Naive B cell (primary cell): ENCODE results near the gene SPTBN5. TPM values are rescaled to one million over a fixed set of nuclear protein-coding genes. Genes with fewer than 3 reads are reported as not detected.

Experiments
- ATAC-seq, 2 donors: fragments of 150-1000 bp; cut with Tn5 transposase; 2 replicates each; pipeline ENCODE4 v1.10.0; 2021; ENCODE audit warnings: low read depth in 2 of 2, mild to moderate bottlenecking in 2 of 2, moderate library complexity in 2 of 2
- DNase-seq: peaks from one replicate; pipeline ENCODE4 v3.0.0; 2022
- H3K27ac Mint-ChIP-seq, 6 donors: one replicate each; pipeline ENCODE4 v1.8.0; 2020 to 2022; ENCODE audit warnings: mild to moderate bottlenecking in 6 of 6, mixed read lengths in 6 of 6, moderate library complexity in 5 of 6, inconsistent platforms in 2 of 6
- H3K27me3 Mint-ChIP-seq, 3 donors: one replicate each; pipeline ENCODE4 v1.8.0; 2021 to 2022; ENCODE audit warnings: mixed read lengths in 3 of 3, mild to moderate bottlenecking in 1 of 3
- H3K36me3 Mint-ChIP-seq, 2 donors: one replicate each; pipeline ENCODE4 v1.8.0; 2020 to 2022; ENCODE audit warnings: mixed read lengths in 2 of 2, inconsistent platforms in 1 of 2, mild to moderate bottlenecking in 1 of 2
- H3K4me1 Mint-ChIP-seq, 3 donors: one replicate each; pipeline ENCODE4 v1.8.0; 2020 to 2022; ENCODE audit warnings: mixed read lengths in 3 of 3, inconsistent platforms in 1 of 3, mild to moderate bottlenecking in 1 of 3, moderate library complexity in 1 of 3
- H3K4me3 Mint-ChIP-seq, 8 donors: one replicate each; pipeline ENCODE4 v1.8.0; 2020 to 2022; ENCODE audit warnings: mild to moderate bottlenecking in 8 of 8, mixed read lengths in 8 of 8, moderate library complexity in 8 of 8, inconsistent platforms in 2 of 8
- H3K9me3 Mint-ChIP-seq, 7 donors: one replicate each; pipeline ENCODE4 v1.8.0; 2020 to 2022; ENCODE audit warnings: mixed read lengths in 7 of 7, mild to moderate bottlenecking in 5 of 7, inconsistent platforms in 2 of 7, moderate library complexity in 1 of 7
- polyA plus RNA-seq, 6 donors: library from polyadenylated mRNA; unstranded; fragments of 300-500 nt; fragmentation: Illumina TruSeq; gene quantifications; one replicate each; pipeline ENCODE4 v1.2.3, GENCODE V29; 2021; ENCODE audit warnings: low read depth in 6 of 6

The SPTBN5 gene
- polyA plus RNA-seq = not detected

DNA sequence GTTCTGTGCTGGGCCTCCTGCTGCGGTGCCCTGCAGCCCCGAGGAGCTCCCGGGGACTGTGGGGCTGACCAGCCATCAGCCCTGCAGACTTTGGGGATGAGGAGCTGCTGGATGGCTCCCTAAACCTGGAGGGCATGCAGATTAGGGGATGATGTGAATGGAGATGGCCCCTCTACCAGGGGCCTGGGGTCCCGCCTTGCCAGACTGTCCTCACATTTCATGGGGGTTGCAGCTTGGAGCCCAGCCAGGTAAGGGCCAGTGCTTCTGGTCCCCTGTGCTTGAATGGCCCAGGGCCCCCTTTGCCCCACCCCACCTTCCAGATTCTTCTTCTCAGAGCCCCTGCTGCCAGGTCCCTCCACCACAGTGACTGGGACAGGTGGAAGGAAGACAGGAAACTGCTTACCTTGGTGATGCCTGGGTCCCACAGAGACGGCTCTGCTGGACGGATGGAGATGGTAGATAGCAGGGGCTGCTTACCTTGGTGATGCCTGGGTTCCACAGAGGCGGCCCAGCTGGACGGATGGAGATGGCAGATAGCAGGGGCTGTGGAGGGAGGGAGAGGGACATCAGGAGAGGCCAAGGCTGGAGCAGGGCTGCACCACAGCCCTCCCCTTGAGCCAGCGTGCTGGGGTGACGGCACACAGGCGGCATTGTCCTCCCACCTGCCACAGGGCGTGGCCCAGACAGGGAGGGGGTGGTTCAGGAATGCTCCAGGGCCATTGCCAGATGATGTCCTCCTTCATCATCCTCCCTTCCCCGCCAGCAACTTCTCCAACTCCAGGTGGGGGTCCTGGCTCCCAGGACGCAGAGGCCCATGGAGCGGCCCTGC, at the start of gene SPTBN5:
SPTBN5 (minus strand) TSS at position 632 of the 829 bp plus-strand sequence; CDS start at position 76, 556 bp downstream.
- H3K9me3 Mint-ChIP-seq = peaks cover 0 to 4% (median 0%) of the 10 kb centered on the region in 7 donors
- ATAC-seq (no peak), DNase-seq (no peak)
- peak within 1 kb of the TSS; percentile 49 to 96 (median 92) for H3K27ac Mint-ChIP-seq
- H3K27me3 Mint-ChIP-seq = no peaks in the 10 kb centered on the region
- peaks cover 33 to 61% (median 60%) of the 10 kb centered on the region in 3 donors for H3K4me1 Mint-ChIP-seq
- peak within 1 kb of the TSS; percentile 55 to 89 (median 81) for H3K4me3 Mint-ChIP-seq
- no peaks in the 10 kb centered on the region for H3K36me3 Mint-ChIP-seq

DNA sequence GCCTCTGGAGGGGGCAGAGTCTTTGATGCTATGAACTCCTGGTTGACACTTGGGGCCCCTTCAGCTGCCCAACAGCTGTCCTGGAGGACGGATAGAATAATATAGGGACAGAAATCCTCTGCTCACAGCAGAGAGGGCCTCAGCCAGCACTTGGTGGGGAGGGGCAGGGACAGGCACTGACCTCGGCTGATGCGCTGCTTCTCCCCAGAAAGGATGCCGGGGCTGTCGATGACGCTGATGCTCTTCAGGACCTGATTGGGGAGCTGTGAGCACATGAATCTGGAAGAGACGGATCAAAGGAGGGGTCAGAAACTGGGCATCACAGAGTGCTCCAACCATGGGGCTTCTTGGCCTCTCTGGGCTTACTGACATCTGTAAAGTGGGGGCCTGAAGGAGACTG, 49.0 kb upstream of the SPTBN5 start:
- H3K4me1 Mint-ChIP-seq = peaks cover 0 to 5% (median 0%) of the 10 kb centered on the region in 3 donors
- ATAC-seq = no peak

DNA sequence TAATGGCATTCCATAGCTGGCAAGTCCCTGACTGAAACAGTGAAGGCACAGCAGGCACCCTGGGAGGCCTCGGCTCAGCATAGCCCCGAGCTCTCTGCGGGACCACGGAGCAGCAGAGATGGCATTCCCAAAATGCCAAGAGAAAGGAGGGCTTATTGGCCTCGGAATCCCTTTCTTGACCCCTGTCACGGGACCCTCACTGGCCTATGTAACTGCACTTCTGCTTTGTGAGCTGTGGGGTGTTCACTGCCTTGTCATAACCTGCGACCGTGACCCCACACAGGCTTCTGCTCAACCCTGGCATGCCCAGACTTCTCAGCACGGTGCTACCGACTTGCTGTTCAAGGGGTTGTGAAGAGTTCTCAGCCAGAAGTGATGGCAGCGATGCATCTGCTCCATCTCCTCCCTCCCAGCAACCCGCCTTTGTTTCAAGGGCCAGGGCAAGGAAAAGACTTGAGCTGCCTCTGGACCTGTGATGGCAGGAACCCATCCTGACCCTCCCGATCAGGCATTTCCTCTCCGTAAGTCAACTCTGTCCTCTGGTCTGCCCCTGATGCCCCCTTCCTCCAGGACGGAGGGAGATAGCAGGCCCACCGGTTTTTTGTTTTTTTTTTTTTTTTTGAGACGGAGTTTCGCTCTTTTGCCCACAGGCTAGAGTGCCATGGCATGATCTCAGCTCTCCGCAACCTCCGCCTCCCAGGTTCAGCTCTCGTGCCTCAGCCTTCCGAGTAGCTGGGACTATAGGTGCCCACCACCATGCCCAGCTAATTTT, 48.0 kb upstream of the SPTBN5 start:
- Mint-ChIP-seq H3K36me3 (peaks cover 0 to 17% of the 10 kb centered on the region in 2 donors), H3K9me3 (no peaks in the 10 kb centered on the region), H3K27me3 (no peaks in the 10 kb centered on the region), H3K4me1 (peaks cover 9 to 12% (median 10%) of the 10 kb centered on the region in 3 donors), H3K27ac (peak overlapping the region in 1 of 6 donors; percentile 29), H3K4me3 (no peak overlapping the region)
- no peak for ATAC-seq
- DNase-seq = no peak

More for the DNA sequence above, 49.0 kb upstream of the SPTBN5 start:
- Mint-ChIP-seq H3K36me3 (peaks cover 0 to 17% of the 10 kb centered on the region in 2 donors), H3K27me3 (no peaks in the 10 kb centered on the region), H3K27ac (peak overlapping the region in 2 of 6 donors; percentile 29 to 33), H3K4me3 (no peak overlapping the region), H3K9me3 (no peaks in the 10 kb centered on the region)
- no peak for DNase-seq

DNA sequence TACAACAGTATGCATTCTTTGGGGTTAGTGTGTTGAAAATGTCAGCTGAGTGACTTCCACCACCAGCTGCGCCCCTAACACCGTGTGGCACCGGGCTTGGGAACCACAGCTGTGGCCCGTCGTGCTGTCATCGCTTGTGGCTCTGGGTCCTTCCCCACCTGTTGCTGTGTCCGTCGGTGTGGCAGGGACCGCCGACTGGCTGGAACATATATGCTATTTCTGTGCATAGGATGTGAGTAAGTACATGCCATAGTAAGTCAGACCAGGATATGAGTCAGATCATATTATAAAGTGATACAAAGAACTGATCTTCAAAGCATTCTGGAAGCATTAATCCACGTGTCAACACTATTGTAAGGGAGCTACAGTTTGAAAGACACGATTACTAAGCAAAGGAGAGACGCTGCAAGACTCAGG, 46.6 kb upstream of the SPTBN5 start:
- peaks cover 13 to 24% (median 22%) of the 10 kb centered on the region in 3 donors for H3K4me1 Mint-ChIP-seq
- H3K27ac Mint-ChIP-seq = peak overlapping the region in 3 of 6 donors; percentile 0 to 12 (median 5)
- no peaks in the 10 kb centered on the region for H3K9me3 Mint-ChIP-seq
- H3K4me3 Mint-ChIP-seq = no peak overlapping the region
- H3K27me3 Mint-ChIP-seq = no peaks in the 10 kb centered on the region
- peaks cover 0 to 17% of the 10 kb centered on the region in 2 donors for H3K36me3 Mint-ChIP-seq
- ATAC-seq (no peak), DNase-seq (no peak)

DNA sequence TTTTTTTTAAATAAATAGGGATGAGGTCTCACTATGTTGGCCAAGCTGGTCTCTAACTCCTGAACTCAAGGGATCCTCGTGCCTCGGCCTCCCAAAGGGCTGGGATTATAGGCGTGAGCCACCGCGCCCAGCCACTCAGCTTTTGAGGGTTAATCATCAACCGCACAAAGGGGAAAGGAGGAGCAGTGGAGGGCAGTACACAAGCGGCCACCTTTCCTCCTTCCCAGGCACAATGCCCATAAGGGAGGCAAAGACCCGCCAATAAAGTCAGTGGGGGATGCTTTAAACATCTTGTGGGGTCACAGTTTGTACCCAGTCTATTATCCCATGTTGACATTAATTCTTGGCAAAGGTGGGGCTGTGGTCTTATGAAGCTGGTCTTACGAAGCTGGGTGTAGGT, 46.1 kb upstream of the SPTBN5 start:
- DNase-seq (no peak), ATAC-seq (no peak)
- Mint-ChIP-seq H3K4me3 (no peak overlapping the region), H3K4me1 (peaks cover 17 to 28% (median 27%) of the 10 kb centered on the region in 3 donors), H3K36me3 (peaks cover 0 to 17% of the 10 kb centered on the region in 2 donors), H3K27ac (no peak overlapping the region), H3K27me3 (no peaks in the 10 kb centered on the region), H3K9me3 (no peaks in the 10 kb centered on the region)

DNA sequence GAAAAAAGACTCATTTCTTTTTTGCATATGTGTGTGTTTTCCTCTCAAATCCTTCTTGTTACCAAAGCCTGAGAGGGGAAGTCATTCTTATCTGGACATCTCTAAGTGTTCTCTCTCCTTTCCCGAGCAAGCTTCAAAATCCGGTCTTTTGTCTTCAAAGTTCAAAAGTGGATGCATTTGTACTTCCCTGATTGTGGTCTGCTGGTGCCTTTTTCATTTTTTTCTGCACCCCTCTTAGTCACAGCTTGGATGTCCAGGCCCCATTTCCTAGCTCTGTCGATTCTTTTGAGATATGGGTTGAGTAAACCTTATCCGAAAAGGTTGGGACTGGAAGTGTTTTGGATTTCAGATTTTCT, 43.7 kb upstream of the SPTBN5 start:
- ATAC-seq (no peak), DNase-seq (no peak)
- H3K27me3 Mint-ChIP-seq = no peaks in the 10 kb centered on the region
- peak overlapping the region in 1 of 8 donors; percentile 69 for H3K4me3 Mint-ChIP-seq
- H3K4me1 Mint-ChIP-seq = peaks cover 27 to 49% (median 35%) of the 10 kb centered on the region in 3 donors
- H3K36me3 Mint-ChIP-seq = peaks cover 0 to 12% of the 10 kb centered on the region in 2 donors
- H3K27ac Mint-ChIP-seq = peak overlapping the region; percentile 66 to 95 (median 88)
- no peaks in the 10 kb centered on the region for H3K9me3 Mint-ChIP-seq

DNA sequence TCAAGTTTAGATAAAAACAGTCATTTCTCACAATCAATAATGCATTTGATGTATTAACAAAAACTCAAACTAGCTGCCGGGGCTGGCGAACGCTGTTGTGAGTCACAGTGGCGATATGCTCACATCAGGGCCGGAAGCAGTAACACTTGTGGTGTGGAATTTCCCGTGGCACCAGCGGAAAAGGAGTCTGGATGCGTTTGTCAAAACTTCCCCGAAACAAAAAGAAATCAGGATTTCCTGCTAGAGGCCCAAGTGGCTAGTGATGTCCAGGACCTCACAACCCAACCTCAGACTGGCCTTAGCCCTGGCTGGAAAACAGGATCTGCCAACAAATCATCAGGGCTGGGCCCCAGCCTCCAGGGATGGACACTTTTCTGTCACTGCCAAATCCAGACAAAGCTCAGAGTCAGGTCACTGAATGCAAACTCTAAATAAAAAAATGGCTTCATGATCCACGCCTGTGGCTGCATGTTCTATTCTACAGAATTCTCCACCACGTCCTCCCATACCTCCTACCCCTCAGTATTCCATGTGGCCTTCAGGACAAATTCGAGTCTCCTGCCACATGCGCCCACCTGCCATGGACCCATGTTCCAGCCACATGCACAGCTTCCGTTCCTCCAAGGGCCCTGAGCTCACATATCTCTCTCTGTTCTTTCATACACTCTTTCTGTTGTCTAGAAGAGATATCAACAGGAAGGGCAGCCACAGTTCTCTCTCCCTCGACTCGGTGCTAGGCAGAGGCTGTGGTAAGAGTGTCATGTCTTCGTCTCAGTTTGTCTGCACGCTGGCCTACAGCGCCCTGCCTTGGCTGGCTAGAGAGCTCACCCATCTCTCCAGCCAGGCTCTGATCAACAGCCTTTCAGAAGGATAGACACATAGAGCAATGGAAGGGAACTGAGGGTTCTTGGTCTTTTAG, 43.1 kb upstream of the SPTBN5 start:
- Mint-ChIP-seq H3K36me3 (peaks cover 0 to 10% of the 10 kb centered on the region in 2 donors), H3K4me3 (peak overlapping the region in 3 of 8 donors; percentile 29 to 74 (median 69)), H3K27ac (peak overlapping the region; percentile 66 to 95 (median 87)), H3K27me3 (no peaks in the 10 kb centered on the region), H3K4me1 (peaks cover 27 to 49% (median 35%) of the 10 kb centered on the region in 3 donors), H3K9me3 (no peaks in the 10 kb centered on the region)
- ATAC-seq = peak; percentile 65 to 67
- no peak for DNase-seq

DNA sequence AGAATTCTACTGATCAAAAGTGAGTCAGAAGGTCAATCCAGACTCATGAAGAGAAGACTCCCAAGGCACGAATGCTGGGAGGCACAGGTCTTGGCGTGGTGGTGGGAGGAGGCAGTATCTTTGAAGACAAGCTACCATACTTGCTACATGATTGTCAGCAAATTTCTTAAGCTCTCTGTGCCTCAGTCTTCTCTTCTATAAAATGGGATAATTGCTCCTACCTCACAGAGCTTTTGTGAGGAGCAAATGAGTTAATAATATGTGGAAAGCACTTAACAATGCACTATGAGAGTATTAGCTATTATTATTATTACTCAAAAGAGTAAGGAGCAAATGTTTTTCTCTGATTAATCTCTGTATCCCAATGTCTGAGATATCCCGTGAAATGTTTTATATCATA, 42.3 kb upstream of the SPTBN5 start:
- Mint-ChIP-seq H3K4me1 (peaks cover 27 to 49% (median 35%) of the 10 kb centered on the region in 3 donors), H3K27me3 (no peaks in the 10 kb centered on the region), H3K9me3 (no peaks in the 10 kb centered on the region), H3K4me3 (no peak overlapping the region), H3K36me3 (peaks cover 0 to 9% of the 10 kb centered on the region in 2 donors), H3K27ac (peak overlapping the region in 5 of 6 donors; percentile 82 to 99 (median 95))
- ATAC-seq (no peak), DNase-seq (no peak)

DNA sequence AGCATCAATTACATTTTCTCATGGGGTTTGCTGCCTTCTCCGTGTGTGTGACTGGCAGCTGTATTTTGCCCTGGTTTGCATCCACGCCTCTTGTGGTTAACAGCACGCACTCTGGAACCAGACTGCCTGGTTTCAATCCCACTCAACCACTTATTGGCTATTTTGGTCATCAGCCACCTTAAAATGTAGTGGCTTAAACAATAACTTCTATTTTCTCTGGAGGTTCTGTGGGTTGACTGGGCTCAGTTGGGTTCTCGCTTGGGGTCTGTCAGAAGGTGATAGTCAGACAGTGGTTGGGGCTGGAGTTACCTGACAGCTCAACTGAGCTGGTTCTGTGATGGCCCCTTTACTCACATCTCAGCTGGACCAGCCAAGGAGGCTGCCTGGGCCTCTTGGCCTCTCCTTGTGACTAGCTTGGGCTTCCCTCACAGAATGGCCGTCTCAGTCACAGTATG, 41.7 kb upstream of the SPTBN5 start:
- Mint-ChIP-seq H3K27ac (peak overlapping the region; percentile 46 to 99 (median 90)), H3K9me3 (no peaks in the 10 kb centered on the region), H3K4me1 (peaks cover 27 to 50% (median 35%) of the 10 kb centered on the region in 3 donors), H3K36me3 (peaks cover 0 to 4% of the 10 kb centered on the region in 2 donors), H3K27me3 (no peaks in the 10 kb centered on the region), H3K4me3 (peak overlapping the region in 3 of 8 donors; percentile 0 to 84 (median 29))
- no peak for DNase-seq
- ATAC-seq = no peak

DNA sequence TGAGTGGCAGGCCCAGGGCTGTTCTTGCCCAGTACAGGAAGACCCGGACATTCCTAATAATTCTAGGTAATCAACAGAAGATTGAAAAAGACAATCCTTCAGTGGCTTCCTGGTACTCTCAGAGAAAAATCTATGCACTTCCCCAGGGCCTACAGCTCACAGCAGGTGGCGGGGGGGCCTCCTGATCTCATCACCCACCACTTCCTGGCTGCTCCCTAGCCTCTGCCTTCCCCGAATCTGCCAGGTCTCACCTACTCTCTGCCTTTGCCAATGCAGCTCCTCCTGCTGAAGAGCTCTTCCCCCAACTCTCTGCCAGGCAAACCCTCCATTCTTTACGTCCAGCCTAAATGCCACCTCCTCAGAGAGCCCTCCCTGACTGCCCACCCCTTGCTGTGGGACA, 41.0 kb upstream of the SPTBN5 start:
- H3K27me3 Mint-ChIP-seq = no peaks in the 10 kb centered on the region
- DNase-seq = peak; percentile 52
- peak; percentile 80 to 87 for ATAC-seq
- peak overlapping the region; percentile 82 to 99 (median 90) for H3K27ac Mint-ChIP-seq
- H3K4me3 Mint-ChIP-seq = peak overlapping the region in 7 of 8 donors; percentile 1 to 86 (median 65)
- H3K4me1 Mint-ChIP-seq = peaks cover 27 to 57% (median 35%) of the 10 kb centered on the region in 3 donors
- no peaks in the 10 kb centered on the region for H3K9me3 Mint-ChIP-seq
- H3K36me3 Mint-ChIP-seq = no peaks in the 10 kb centered on the region

DNA sequence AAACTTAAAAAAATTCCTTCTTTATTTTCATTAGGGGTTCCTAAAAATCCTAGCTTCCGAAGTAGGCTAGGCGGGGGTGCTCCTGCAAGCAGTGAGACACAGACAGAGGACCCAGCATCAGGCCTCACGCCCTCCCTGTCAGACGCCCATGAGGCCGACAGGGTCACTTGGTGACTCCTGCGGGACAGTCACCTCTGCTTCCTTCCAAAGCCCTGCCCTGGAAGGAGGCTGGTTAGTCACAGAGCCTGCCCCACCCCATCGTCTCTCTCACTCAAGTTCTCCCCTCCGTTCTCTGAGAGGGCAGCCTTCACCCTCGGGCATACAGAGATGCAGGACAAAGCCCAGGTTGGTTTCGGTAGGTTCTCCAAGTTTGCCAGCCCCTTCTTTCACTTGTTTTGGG, 39.9 kb upstream of the SPTBN5 start:
- DNase-seq = no peak
- Mint-ChIP-seq H3K36me3 (no peaks in the 10 kb centered on the region), H3K4me1 (peaks cover 35 to 68% (median 44%) of the 10 kb centered on the region in 3 donors), H3K27me3 (no peaks in the 10 kb centered on the region), H3K9me3 (no peaks in the 10 kb centered on the region), H3K4me3 (peak overlapping the region in 1 of 8 donors; percentile 40), H3K27ac (peak overlapping the region in 1 of 6 donors; percentile 83)
- ATAC-seq = no peak

DNA sequence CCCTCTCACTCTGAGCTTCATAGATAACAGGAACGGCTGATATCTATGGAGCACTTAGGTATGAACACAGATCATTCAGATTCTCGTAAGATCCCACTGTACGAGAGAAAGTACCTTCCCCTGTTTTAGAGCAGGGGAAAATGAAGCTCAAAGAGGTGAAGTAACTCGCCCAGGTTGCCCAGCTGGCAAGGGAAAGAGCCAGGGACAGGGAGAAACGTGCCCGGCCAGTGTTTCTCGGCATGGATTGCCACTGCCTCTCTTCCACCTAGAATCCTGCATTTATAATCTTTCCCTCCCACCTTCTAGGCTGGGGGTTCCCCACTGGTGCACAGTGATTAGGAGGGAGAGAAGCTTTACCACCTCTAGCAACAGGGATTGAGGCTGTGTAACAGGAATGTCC, 39.5 kb upstream of the SPTBN5 start:
- peak overlapping the region in 1 of 8 donors; percentile 6 for H3K4me3 Mint-ChIP-seq
- H3K27me3 Mint-ChIP-seq = no peaks in the 10 kb centered on the region
- H3K4me1 Mint-ChIP-seq = peaks cover 38 to 72% (median 49%) of the 10 kb centered on the region in 3 donors
- no peak for ATAC-seq
- no peaks in the 10 kb centered on the region for H3K9me3 Mint-ChIP-seq
- no peak for DNase-seq
- peak overlapping the region in 3 of 6 donors; percentile 15 to 83 (median 28) for H3K27ac Mint-ChIP-seq
- no peaks in the 10 kb centered on the region for H3K36me3 Mint-ChIP-seq
